Measurements from ENCODE around the gene TMCC2.

The TMCC2 gene

DNA sequence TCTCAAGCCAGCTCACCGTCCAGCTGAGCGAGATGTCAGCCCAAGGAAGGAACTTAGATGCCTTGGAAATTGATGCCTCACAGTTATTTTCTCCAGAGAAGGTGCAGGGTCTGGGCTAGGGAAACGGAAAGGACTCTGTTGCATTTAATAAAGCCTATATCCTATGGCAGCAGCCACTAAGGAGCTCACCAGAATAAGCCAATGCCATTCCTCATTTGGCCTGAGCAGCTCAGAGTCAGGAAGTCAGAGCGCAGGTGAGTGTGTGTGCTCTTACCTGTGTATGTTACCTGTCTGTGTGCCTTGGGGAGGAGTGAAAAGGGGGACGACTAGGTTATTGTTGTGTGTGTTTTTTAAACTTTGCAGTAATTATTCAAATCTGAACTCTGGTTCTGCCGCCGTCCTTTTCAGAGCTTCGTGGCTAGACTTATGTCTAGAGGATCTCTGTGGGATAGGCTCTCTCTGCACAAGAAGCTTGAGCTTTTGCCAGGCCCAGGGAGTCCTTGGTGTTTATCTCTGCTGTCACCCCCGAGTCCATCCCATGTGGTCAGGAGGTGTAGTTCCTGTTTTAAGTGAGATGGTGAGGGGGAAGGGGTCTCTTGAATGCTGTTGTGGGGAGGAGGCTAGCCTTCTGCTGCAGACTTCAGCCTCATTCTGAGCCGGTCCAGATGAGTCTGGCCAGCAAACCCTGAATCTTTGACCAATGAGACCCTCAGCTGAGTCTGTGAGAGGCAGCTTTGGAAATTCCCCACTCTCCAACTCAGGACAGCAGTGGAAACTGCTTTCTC is 2.4 kb downstream of the TMCC2 start:
- TF ChIP-seq YY1 (IDR thresholded peaks at IDR 0.05; ENCODE audit: low read depth) (no peak), TAF1 (IDR thresholded peaks at IDR 0.05; ENCODE audit: low read depth) (no peak), RAD21 (IDR thresholded peaks at IDR 0.05; ENCODE audit: low read depth) (no peak), TEAD4 (IDR thresholded peaks at IDR 0.05) (no peak), TCF12 (IDR thresholded peaks at IDR 0.05; ENCODE audit: low read depth) (no peak), CEBPB (IDR thresholded peaks at IDR 0.05) (no peak), NFIC (IDR thresholded peaks at IDR 0.05) (no peak), EP300 (IDR thresholded peaks at IDR 0.05; ENCODE audit: borderline replicate concordance) (no peak), EGR1 (IDR thresholded peaks at IDR 0.05) (no peak), ZBTB7A (IDR thresholded peaks at IDR 0.05; ENCODE audit: low read depth) (no peak), FOXM1 (IDR thresholded peaks at IDR 0.05; ENCODE audit: borderline replicate concordance, low read depth) (no peak), CREB1 (IDR thresholded peaks at IDR 0.05; ENCODE audit: low read depth) (no peak)
- TF ChIP-seq, protein P1, sequence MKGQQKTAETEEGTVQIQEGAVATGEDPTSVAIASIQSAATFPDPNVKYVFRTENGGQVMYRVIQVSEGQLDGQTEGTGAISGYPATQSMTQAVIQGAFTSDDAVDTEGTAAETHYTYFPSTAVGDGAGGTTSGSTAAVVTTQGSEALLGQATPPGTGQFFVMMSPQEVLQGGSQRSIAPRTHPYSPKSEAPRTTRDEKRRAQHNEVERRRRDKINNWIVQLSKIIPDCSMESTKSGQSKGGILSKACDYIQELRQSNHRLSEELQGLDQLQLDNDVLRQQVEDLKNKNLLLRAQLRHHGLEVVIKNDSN (IDR thresholded peaks at IDR 0.05) = no peak
- TF ChIP-seq, protein P2, sequence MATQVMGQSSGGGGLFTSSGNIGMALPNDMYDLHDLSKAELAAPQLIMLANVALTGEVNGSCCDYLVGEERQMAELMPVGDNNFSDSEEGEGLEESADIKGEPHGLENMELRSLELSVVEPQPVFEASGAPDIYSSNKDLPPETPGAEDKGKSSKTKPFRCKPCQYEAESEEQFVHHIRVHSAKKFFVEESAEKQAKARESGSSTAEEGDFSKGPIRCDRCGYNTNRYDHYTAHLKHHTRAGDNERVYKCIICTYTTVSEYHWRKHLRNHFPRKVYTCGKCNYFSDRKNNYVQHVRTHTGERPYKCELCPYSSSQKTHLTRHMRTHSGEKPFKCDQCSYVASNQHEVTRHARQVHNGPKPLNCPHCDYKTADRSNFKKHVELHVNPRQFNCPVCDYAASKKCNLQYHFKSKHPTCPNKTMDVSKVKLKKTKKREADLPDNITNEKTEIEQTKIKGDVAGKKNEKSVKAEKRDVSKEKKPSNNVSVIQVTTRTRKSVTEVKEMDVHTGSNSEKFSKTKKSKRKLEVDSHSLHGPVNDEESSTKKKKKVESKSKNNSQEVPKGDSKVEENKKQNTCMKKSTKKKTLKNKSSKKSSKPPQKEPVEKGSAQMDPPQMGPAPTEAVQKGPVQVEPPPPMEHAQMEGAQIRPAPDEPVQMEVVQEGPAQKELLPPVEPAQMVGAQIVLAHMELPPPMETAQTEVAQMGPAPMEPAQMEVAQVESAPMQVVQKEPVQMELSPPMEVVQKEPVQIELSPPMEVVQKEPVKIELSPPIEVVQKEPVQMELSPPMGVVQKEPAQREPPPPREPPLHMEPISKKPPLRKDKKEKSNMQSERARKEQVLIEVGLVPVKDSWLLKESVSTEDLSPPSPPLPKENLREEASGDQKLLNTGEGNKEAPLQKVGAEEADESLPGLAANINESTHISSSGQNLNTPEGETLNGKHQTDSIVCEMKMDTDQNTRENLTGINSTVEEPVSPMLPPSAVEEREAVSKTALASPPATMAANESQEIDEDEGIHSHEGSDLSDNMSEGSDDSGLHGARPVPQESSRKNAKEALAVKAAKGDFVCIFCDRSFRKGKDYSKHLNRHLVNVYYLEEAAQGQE (IDR thresholded peaks at IDR 0.05; ENCODE audit: low read depth) = no peak
- TF ChIP-seq, protein P3, sequence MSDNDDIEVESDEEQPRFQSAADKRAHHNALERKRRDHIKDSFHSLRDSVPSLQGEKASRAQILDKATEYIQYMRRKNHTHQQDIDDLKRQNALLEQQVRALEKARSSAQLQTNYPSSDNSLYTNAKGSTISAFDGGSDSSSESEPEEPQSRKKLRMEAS (IDR thresholded peaks at IDR 0.05) = no peak

DNA sequence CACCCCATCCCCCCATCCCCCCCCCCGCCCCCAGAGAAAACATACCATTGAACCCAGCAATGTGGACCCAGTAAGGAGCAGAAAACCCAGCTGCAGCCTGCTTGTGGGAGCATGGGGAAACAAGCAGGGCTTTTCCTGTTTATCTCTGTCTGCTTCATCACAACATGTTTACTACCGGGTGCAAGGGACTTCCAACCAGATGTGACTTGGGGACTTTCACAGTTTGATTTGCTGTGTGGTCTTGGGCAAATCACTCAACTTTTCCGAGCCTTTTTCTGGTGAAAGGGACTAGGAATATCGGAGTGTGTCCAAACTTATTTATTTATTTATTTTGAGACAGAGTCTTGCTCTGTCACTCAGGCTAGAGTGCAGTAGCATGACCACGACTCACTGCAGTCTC is 3.2 kb downstream of the TMCC2 start:
- TF ChIP-seq RAD21 (IDR thresholded peaks at IDR 0.05; ENCODE audit: low read depth) (no peak), NFIC (IDR thresholded peaks at IDR 0.05) (no peak), TAF1 (IDR thresholded peaks at IDR 0.05; ENCODE audit: low read depth) (no peak), CEBPB (IDR thresholded peaks at IDR 0.05) (no peak), CREB1 (IDR thresholded peaks at IDR 0.05; ENCODE audit: low read depth) (no peak), EGR1 (IDR thresholded peaks at IDR 0.05) (no peak), ZBTB7A (IDR thresholded peaks at IDR 0.05; ENCODE audit: low read depth) (no peak), YY1 (IDR thresholded peaks at IDR 0.05; ENCODE audit: low read depth) (no peak), TCF12 (IDR thresholded peaks at IDR 0.05; ENCODE audit: low read depth) (no peak), EP300 (IDR thresholded peaks at IDR 0.05; ENCODE audit: borderline replicate concordance) (no peak), FOXM1 (IDR thresholded peaks at IDR 0.05; ENCODE audit: borderline replicate concordance, low read depth) (no peak), TEAD4 (IDR thresholded peaks at IDR 0.05) (no peak)
- TF ChIP-seq, protein P1 (IDR thresholded peaks at IDR 0.05) = no peak
- TF ChIP-seq, protein P3 (IDR thresholded peaks at IDR 0.05) = no peak
- TF ChIP-seq, protein P2 (IDR thresholded peaks at IDR 0.05; ENCODE audit: low read depth) = no peak

DNA sequence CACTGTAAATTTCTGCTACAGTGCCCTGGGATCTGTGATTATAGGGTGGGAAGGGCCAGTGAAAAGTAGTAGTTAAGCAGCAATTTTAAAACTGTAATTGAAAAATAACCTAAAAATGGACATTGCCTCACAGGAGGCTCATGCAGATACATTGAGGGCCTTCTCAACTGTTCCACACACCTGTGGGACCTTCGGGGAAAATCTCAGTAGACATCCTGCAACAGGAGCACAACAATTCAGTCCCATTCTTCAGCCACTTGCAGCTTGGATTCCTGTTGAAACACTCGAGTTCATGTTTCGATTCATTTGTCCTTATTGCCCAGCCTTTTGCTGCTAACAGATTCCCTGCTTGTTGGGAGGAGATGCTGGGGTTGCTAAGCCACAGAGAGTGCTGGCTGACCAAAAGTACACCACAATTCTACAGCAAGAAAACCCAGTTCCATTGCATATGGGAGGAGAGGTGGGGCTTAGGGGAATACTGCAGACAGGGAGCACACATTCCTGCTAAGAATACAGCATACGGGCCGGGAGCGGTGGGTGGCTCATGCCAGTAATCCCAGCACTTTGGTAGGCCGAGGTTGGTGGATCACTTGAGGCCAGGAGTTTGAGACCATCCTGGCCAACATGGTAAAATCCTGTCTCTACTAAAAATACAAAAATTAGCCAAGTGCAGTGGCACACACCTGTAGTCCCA is 4.5 kb downstream of the TMCC2 start:
- TF ChIP-seq, protein P2 (IDR thresholded peaks at IDR 0.05; ENCODE audit: low read depth) = no peak
- TF ChIP-seq CREB1 (IDR thresholded peaks at IDR 0.05; ENCODE audit: low read depth) = no peak
- TF ChIP-seq FOXM1 (IDR thresholded peaks at IDR 0.05; ENCODE audit: borderline replicate concordance, low read depth) = no peak
- TF ChIP-seq, protein P1 (IDR thresholded peaks at IDR 0.05) = no peak
- no peak for TF ChIP-seq EP300 (IDR thresholded peaks at IDR 0.05; ENCODE audit: borderline replicate concordance)
- no peak for TF ChIP-seq EGR1 (IDR thresholded peaks at IDR 0.05)
- no peak for TF ChIP-seq TAF1 (IDR thresholded peaks at IDR 0.05; ENCODE audit: low read depth)
- TF ChIP-seq RAD21 (IDR thresholded peaks at IDR 0.05; ENCODE audit: low read depth) = no peak
- no peak for TF ChIP-seq YY1 (IDR thresholded peaks at IDR 0.05; ENCODE audit: low read depth)
- TF ChIP-seq CEBPB (IDR thresholded peaks at IDR 0.05) = no peak
- no peak for TF ChIP-seq ZBTB7A (IDR thresholded peaks at IDR 0.05; ENCODE audit: low read depth)
- TF ChIP-seq TEAD4 (IDR thresholded peaks at IDR 0.05) = no peak
- TF ChIP-seq, protein P3 (IDR thresholded peaks at IDR 0.05) = no peak
- TF ChIP-seq TCF12 (IDR thresholded peaks at IDR 0.05; ENCODE audit: low read depth) = no peak
- no peak for TF ChIP-seq NFIC (IDR thresholded peaks at IDR 0.05)

All from Ishikawa (cell line).